ENCODE measurements around the gene AZI2.
A peak's percentile ranks its signal among the peaks of the same experiment; 100 is the strongest.

The AZI2 gene, protein sequence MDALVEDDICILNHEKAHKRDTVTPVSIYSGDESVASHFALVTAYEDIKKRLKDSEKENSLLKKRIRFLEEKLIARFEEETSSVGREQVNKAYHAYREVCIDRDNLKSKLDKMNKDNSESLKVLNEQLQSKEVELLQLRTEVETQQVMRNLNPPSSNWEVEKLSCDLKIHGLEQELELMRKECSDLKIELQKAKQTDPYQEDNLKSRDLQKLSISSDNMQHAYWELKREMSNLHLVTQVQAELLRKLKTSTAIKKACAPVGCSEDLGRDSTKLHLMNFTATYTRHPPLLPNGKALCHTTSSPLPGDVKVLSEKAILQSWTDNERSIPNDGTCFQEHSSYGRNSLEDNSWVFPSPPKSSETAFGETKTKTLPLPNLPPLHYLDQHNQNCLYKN

DNA sequence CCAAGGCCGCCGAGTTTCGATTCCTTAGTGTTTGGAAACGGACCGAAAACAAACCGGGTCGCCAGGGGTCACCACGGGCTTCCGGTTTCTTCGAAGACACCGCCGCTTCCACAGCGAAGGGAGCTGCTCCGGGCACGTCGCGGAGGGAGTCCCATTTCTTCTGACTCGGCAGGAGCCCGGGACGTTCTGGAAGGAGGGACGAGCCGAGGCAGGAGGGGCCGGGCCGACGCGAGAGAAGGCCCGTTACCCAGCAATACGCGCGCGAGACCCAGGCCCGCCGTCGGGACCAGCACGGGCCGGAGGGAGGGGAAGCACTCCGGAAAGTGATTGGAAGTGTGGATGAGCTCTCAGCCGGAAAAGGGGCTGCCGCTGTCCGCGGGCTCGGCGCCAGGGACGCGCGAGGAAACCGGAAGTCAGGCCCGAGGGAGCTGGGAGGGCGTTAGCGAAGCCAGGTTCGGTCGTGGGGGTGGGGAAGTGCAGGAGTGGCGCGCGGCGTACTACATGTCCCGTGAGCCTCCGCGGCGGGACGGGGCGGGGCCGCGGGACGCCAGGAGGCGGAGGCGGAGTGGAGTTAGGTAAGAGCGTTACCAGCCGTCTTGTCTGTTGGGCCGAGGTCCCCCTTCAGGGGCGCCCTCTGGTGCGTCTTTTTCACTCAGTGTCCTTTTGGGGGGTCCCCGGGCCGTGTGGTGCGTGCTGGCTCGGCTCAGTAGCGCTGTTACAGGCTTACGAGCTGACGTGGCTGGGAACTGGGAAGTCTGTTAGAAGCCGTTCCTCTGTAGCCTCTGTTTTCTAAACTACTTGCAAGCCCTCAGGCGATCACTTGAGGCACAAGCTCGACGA, at the start of gene AZI2, which contains the start of gene ZCWPW2:
Gene AZI2, minus strand, starts transcription at position 196 of the 840 bp plus-strand sequence. CDS start 8,207 bp downstream, outside the sequence.
Gene ZCWPW2, plus strand, starts transcription at position 93 of the 840 bp plus-strand sequence. CDS start 64,348 bp downstream, outside the sequence.
- DNase-seq: peak; percentile 94 to 95

DNA sequence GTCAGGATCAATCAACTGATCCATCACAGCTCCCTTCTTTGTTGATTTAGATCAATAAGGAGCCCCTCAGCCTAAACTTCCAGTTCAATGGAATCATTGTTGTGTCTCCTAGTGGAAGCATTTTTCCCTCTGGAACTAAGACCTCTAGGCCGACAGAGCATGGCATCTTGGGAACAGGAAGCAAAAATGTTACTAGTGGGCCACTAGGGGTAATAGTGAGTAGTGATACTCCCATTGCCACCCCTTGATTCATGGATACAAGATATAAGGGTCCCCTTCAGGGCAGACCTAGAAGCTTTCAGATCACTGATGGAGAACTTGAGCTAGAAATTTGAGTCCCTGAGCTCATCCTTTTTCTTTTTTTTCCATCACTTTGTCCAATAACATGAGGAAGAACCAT, 40.4 kb upstream of the AZI2 start:
- no peak for DNase-seq

DNA sequence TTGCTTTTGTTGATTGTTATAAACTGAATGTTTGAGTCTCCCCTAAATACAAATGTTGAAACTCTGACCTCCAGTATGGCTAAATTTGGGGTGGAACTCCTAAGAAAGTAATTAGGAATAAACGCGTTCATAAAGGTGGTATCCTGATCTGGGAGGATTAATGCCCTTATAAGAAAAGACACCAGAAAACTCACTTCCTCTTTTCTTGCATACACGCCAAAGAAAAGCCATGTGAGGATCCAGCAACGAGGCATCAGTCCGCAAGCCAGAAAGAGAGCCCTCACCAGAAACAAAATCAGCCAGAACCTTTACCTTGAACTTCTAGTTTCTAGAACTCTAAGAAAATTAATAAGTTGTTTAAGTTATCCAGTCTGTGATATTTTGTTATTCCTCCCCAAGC, 37.4 kb upstream of the AZI2 start:
- DNase-seq: no peak

DNA sequence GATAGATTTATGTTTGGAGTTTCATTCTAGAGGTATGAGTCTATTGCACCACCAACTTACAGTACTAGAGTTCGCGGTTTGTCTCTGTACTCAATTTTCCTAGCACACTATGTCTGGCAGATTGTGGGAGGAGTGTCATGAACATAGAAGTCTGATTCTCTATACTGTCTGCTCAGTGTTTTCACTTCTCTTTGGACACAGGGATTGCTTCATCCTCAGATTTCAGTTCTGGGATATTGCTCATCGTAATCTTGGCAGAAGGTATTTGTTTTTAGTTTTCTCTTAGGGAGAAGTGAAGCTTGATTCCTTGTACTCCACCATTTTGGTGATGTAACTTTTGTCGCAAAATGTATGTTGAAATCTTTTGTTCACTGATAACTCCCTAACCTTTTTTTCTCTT, 27.8 kb upstream of the AZI2 start:
- DNase-seq: no peak

GRCh38 chr3:28349469-28350000, 911 bp upstream of the AZI2 start:
- DNase-seq: no peak

- no peak for DNase-seq
Measured at GRCh38 chr3:28348265-28348628, 377 bp downstream of the AZI2 start.

DNA sequence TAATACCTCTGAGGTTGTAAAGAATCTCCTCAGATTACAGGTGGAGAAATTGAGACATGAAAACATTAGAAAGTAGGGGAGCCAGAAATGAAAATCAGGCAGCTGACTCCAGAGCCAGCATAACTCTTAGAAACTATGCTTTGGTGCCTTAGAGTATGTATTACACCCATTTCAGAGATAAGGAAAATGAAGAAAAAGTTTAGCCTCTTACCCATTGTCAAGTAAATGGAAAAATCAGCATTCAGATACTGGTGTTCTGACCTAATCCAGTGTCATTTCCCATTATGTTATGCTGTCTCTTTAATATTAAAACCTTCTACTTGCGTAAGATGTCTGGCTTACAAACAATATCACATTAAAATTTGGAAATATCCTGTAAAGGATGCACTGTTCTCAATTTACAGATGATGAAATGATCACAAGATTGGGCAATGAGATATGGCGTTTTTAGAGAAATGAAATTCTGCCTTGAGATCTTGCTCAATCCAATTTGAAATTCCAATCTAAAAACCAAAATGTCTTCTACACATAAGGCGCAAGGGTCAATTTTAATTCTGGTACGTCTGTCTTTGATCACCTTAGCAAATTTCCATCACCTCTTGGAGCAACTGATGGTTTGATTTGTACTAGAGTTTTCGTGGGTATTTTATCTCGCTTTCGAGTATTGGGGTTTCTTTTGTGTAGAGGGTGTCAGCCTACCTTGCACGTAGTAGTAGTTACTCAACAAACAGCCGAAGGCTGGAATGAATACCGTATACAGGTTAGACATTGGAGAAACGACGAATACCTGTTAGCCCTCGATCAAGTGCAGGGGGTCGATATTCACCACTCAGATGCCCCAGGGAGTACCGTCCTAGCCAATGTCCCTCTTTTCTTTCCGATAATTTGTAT, 1.0 kb downstream of the AZI2 start:
- DNase-seq: peak; percentile 11 to 33

- DNase-seq: no peak
Measured at GRCh38 chr3:28345690-28346089, 2.9 kb downstream of the AZI2 start.

DNA sequence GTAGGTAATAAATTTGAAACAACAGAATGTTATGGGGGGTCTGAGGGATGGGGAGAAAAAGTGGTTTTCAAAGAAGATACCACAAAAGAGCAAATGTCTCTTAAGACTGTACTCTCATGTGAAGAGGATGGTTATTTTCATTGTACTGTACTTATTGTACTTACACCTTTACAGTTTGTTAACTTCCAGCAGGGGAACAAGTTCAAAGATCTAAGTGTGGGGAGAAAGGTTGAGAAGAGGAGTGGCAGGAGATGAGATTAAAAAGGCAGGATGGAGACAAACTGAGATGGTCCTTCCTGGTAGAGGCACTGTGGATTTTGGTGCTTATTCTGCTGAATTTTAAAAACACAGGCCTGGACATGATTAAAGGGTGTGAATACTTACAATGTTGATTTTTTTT, 5.5 kb downstream of the AZI2 start:
- DNase-seq: no peak

GRCh38 chr3:28337230-28337629, 11.4 kb downstream of the AZI2 start:
- DNase-seq: no peak

- DNase-seq: no peak
Measured at GRCh38 chr3:28335246-28335645, 13.4 kb downstream of the AZI2 start.

DNA sequence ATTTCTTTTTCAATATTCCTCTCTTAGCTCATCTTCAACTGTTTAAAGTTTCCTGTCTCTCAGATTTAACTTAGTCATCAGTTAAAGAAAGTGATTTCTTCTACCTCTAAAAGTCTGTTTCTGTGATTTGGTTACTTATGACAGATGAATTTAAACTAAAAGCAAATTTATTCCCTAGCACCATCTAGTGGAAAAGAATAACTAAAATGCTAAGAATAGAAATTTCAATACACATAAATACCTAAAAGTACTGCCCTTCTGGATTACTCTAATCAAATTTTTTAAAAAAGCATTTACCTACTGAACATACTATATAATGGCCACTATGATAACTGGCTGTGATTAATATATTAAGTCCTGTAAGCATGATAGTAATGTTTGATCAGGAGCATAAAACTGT, 14.1 kb downstream of the AZI2 start:
- peak in 1 of 2 donors; percentile 36 for DNase-seq

- DNase-seq: peak in 1 of 2 donors; percentile 72
Measured at GRCh38 chr3:28328188-28329151, 20.2 kb downstream of the AZI2 start.

DNA sequence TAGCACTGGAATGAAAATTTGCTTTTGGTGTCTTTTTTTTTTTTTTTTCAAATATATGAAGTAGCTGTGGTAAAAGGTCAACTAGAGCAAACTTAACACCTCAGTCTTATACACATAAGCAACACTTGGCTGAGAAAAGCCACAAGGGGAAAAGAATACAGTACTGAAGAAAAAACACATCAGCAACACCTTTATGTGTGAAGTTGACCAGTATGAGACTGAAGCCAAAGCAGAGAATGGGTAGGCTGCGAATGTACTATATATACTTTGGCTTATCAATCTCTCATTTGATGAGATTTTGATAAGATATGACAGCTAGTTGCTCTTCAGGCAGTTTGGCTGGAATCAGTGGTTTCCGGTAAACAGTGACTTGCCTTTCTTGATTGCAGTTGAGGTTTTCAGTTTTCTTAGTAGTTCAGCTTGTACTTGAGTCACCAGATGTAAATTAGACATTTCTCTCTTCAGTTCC, 22.1 kb downstream of the AZI2 start:
- DNase-seq: peak; percentile 35 to 77

GRCh38 chr3:28322464-28322863, 26.2 kb downstream of the AZI2 start:
- no peak for DNase-seq

GRCh38 chr3:28320981-28321380, 27.6 kb downstream of the AZI2 start:
- no peak for DNase-seq

- DNase-seq: peak; percentile 32 to 73
Measured at GRCh38 chr3:28317438-28318022, 31.1 kb downstream of the AZI2 start.

DNA sequence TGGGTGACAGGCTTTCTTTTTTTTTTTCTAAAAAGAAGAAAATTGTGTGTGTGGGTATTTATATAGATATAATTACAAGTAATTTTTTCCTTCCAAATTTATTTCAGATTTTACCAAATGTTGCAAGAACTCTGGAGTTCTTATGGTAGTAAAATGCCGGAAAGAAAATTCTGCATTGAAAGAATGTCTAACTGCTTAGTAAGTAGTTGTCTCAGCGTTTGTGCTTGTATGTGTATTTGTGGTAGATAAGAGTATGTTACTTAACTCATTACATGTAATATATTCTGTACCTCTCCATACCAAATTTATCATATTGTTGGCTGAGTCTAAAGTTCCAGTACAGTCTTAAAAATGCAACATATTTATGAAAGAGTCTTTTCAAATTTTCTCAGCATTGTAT, 32.4 kb downstream of the AZI2 start:
- no peak for DNase-seq

DNA sequence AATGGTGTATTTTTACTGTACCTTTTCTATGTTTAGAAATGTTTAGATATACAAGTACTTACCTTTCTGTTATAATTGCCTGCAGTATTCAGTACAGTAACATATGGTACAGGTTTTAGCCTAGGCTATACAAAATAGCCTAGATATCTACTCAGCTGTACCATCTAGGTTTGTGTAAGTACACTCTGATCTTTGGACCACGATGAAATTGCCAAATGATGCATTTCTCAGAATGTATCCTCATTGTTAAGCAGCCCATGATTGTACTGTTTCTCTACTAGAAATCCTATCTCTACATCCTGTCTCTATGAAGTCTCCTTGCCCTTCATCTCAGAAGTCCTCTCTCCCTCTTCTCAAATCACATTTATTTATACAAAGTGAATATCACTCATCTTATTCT, 32.9 kb downstream of the AZI2 start:
- no peak for DNase-seq

GRCh38 chr3:28308196-28308595, 40.4 kb downstream of the AZI2 start:
- DNase-seq: no peak

- no peak for DNase-seq
Measured at GRCh38 chr3:28301688-28302087, 46.9 kb downstream of the AZI2 start.

All from CD4-positive, alpha-beta T cell treated with Interleukin-4 for 1 hour (primary cell).